ENCODE data around the gene BICC1. TPM values are rescaled to one million over a fixed set of nuclear protein-coding genes. Genes with fewer than 3 reads are reported as not detected.

Gene BICC1
- total RNA-seq, 1 donor from 2014 or later, result 9.3 TPM

DNA sequence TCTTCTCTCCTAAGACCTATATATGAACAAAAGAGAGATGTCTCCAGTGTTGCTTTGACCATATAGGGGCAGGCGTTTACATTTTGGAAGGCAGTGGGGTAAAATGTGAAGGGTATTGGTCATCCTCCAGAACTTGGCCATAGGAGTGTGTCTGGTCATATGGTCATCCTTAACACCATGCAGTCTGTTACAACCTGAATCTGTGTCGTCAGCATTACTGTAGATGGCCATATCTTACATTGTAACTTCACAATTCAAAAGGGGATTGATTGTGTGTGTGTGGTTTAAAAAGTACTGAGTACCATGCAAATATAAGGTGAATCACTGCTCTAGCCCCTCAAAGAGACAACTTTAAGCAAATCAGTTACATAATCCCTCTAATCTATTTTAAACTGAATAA lies 311.7 kb downstream of the BICC1 start:
- DNase-seq (ENCODE audit: low spot score in 2 of 2, unreplicated experiment in 2 of 2), result no peak
- no peak overlapping the region for H3K4me3 Mint-ChIP-seq
- H3K36me3 Mint-ChIP-seq, result no peaks in the 10 kb centered on the region
- H3K9me3 Mint-ChIP-seq, result no peaks in the 10 kb centered on the region
- H3K27me3 Mint-ChIP-seq (ENCODE audit: low read depth), result no peaks in the 10 kb centered on the region
- H3K27ac Mint-ChIP-seq, result no peak overlapping the region
- TF ChIP-seq, protein P1, sequence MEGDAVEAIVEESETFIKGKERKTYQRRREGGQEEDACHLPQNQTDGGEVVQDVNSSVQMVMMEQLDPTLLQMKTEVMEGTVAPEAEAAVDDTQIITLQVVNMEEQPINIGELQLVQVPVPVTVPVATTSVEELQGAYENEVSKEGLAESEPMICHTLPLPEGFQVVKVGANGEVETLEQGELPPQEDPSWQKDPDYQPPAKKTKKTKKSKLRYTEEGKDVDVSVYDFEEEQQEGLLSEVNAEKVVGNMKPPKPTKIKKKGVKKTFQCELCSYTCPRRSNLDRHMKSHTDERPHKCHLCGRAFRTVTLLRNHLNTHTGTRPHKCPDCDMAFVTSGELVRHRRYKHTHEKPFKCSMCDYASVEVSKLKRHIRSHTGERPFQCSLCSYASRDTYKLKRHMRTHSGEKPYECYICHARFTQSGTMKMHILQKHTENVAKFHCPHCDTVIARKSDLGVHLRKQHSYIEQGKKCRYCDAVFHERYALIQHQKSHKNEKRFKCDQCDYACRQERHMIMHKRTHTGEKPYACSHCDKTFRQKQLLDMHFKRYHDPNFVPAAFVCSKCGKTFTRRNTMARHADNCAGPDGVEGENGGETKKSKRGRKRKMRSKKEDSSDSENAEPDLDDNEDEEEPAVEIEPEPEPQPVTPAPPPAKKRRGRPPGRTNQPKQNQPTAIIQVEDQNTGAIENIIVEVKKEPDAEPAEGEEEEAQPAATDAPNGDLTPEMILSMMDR (IDR thresholded peaks at IDR 0.05; ENCODE audit: unreplicated experiment), result no peak
- H3K4me1 Mint-ChIP-seq, result peaks cover 78% of the 10 kb centered on the region

GRCh38 chr10:58826694-58827093 lies 314.0 kb downstream of the BICC1 start:
- Mint-ChIP-seq H3K36me3 (no peaks in the 10 kb centered on the region), H3K4me1 (peaks cover 79% of the 10 kb centered on the region), H3K9me3 (no peaks in the 10 kb centered on the region), H3K4me3 (no peak overlapping the region), H3K27ac (peak overlapping the region; percentile 51), H3K27me3 (ENCODE audit: low read depth) (no peaks in the 10 kb centered on the region)
- no peak for DNase-seq (ENCODE audit: low spot score in 2 of 2, unreplicated experiment in 2 of 2)
- TF ChIP-seq, protein P1 (IDR thresholded peaks at IDR 0.05; ENCODE audit: unreplicated experiment), result no peak

DNA sequence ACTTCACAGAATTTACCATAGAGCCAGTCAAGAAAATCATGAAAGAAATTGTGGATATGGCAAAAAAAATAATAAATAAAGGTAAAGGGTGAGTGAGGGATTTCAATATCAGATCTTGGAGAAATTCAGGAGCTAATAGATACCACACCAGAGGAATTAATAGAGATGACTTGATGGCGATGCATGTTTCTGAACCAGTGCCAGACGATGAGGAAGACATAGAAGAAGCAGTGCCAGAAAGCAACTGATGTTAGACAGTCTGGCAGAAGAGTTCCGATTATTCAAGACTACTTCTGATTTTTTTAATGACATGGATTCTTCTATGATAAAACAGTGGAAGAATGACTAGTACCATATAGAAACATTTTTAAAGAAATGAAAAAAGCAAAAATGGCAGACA lies 314.7 kb downstream of the BICC1 start:
- Mint-ChIP-seq H3K27me3 (ENCODE audit: low read depth) (no peaks in the 10 kb centered on the region), H3K27ac (peak overlapping the region; percentile 51), H3K4me1 (peaks cover 77% of the 10 kb centered on the region), H3K9me3 (no peaks in the 10 kb centered on the region), H3K36me3 (no peaks in the 10 kb centered on the region), H3K4me3 (no peak overlapping the region)
- no peak for DNase-seq (ENCODE audit: low spot score in 2 of 2, unreplicated experiment in 2 of 2)
- TF ChIP-seq, protein P1 (IDR thresholded peaks at IDR 0.05; ENCODE audit: unreplicated experiment), result no peak

- TF ChIP-seq, protein P1 (IDR thresholded peaks at IDR 0.05; ENCODE audit: unreplicated experiment), result no peak
- Mint-ChIP-seq H3K27me3 (ENCODE audit: low read depth) (no peaks in the 10 kb centered on the region), H3K9me3 (no peaks in the 10 kb centered on the region), H3K27ac (peak overlapping the region; percentile 14), H3K4me1 (peaks cover 68% of the 10 kb centered on the region), H3K36me3 (no peaks in the 10 kb centered on the region), H3K4me3 (no peak overlapping the region)
- no peak for DNase-seq (ENCODE audit: low spot score in 2 of 2, unreplicated experiment in 2 of 2)
Observed at GRCh38 chr10:58829839-58830238, 317.2 kb downstream of the BICC1 start.

DNA sequence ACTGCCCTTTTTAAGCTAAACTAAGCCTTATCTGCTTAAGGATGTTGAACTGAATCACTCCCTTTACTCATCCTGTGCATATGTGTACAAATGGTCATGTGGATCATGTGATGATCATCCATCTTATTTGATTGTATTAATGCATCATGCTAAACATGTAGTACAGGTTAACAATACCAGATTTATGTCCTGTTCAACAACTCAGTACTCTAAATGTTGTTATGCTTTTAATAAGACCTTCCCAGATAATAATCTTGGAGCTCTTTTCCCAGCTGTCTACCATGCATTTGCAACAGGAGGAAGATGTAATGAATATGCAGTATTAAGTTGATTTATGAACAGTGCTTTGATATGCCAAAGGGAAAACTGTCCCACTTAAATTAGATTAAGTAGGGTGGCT lies 318.0 kb downstream of the BICC1 start:
- no peak overlapping the region for H3K4me3 Mint-ChIP-seq
- peaks cover 61% of the 10 kb centered on the region for H3K4me1 Mint-ChIP-seq
- H3K36me3 Mint-ChIP-seq, result no peaks in the 10 kb centered on the region
- no peak overlapping the region for H3K27ac Mint-ChIP-seq
- H3K27me3 Mint-ChIP-seq (ENCODE audit: low read depth), result no peaks in the 10 kb centered on the region
- H3K9me3 Mint-ChIP-seq, result no peaks in the 10 kb centered on the region
- TF ChIP-seq, protein P1 (IDR thresholded peaks at IDR 0.05; ENCODE audit: unreplicated experiment), result no peak
- DNase-seq (ENCODE audit: low spot score in 2 of 2, unreplicated experiment in 2 of 2), result no peak

Measured in mesothelial cell of epicardium (in vitro differentiated cells).